K562 (cell line): ENCODE data around the gene CHD2. TPM values are rescaled to one million over a fixed set of nuclear protein-coding genes. Genes with fewer than 3 reads are reported as not detected.

ENCODE experiments used
- ATAC-seq: fragments of 200-7000 bp; cut with Tn5 transposase; 3 replicates; pipeline ENCODE4 v1.9.1; 2020; ENCODE audit warnings: moderate library complexity
- BruUV-seq: library from RNA; stranded (reverse); fragments of 400-500 nt; replicated peaks from 2 replicates; lab custom pipeline; 2021; lab: Mats Ljungman, UMichigan
- CTCF ChIA-PET: fragments of 300-600 bp; formaldehyde crosslinking; extraction: SDS; loops from one replicate; lab custom pipeline; 2021; ENCODE audit warnings: low intra/inter-chr PET ratio; lab: Yijun Ruan, JAX
- POLR2A ChIA-PET: fragments of 300-600, 350-650 bp; sonication (Branson Sonifier 250); formaldehyde crosslinking; extraction: SDS; loops from one replicate; lab custom pipeline; 2021; ENCODE audit warnings: antibody characterized with exemption, inconsistent platforms; lab: Yijun Ruan, JAX
- DNase-seq, 4 experiments: peaks; one replicate each; pipeline versions ENCODE4 v3.0.0 to v3.0.0-alpha.2; 2011 to 2018; ENCODE audit warnings: low spot score in 3 of 4, mixed read lengths in 3 of 4; ENCODE audit errors: extremely low read depth in 1 of 4
- FAIRE-seq: peaks from 2 replicates; lab custom pipeline; 2011; peaks lifted over from hg19 to GRCh38; lab: Jason Lieb, UNC
- H2AFZ ChIP-seq: 2 replicates; pipeline ENCODE4 v1.6.0; 2011; ENCODE audit warnings: low read depth, low read length, control low read depth, inconsistent platforms
- H3K27ac ChIP-seq: fragments of 200-600 bp; 3 replicates; pipeline ENCODE4 v1.8.0; 2011; ENCODE audit warnings: low read depth, mild to moderate bottlenecking, control low read depth, inconsistent platforms, low read length, moderate library complexity, mixed read lengths; ENCODE audit errors: extremely low read depth
- H3K27me3 ChIP-seq, 2 experiments: fragments of 300-600 bp in 1 of 2; 2 replicates in 1 of 2; 3 replicates in 1 of 2; pipeline versions ENCODE4 v1.6.0 to v1.8.0; 2011; ENCODE audit warnings: inconsistent platforms in 2 of 2, low read length in 2 of 2, mild to moderate bottlenecking in 1 of 2, mixed read lengths in 1 of 2, moderate library complexity in 1 of 2; ENCODE audit not compliant: control insufficient read depth in 2 of 2, insufficient read depth in 2 of 2
- H3K36me3 ChIP-seq: fragments of 300-600 bp; 3 replicates; pipeline ENCODE4 v1.8.0; 2011; ENCODE audit warnings: mild to moderate bottlenecking, low read length, inconsistent platforms; ENCODE audit not compliant: control insufficient read depth, insufficient read depth
- H3K4me1 ChIP-seq, 2 experiments: fragments of 200-600 bp in 1 of 2; replicated peaks in 1 of 2; 2 replicates in 1 of 2; 3 replicates in 1 of 2; pipeline versions ENCODE4 v1.5.1 to v1.8.0; 2011; ENCODE audit warnings: inconsistent platforms in 2 of 2, low read length in 2 of 2, mild to moderate bottlenecking in 1 of 2, mixed read lengths in 1 of 2, moderate library complexity in 1 of 2; ENCODE audit not compliant: control insufficient read depth in 2 of 2, insufficient read depth in 2 of 2
- H3K4me2 ChIP-seq: 2 replicates; pipeline ENCODE4 v1.6.1; 2011; ENCODE audit warnings: low read length, control low read depth, inconsistent platforms, mixed read lengths; ENCODE audit not compliant: insufficient read depth
- H3K4me3 ChIP-seq: fragments of 200-600 bp; sonication (generic), shearing (Covaris generic); 2 replicates; pipeline ENCODE4 v1.5.1; 2016; ENCODE audit warnings: control low read depth, inconsistent platforms
- H3K79me2 ChIP-seq: fragments of 200-600 bp; 3 replicates; pipeline ENCODE4 v1.8.0; 2011; ENCODE audit warnings: low read length, inconsistent platforms; ENCODE audit not compliant: control insufficient read depth, insufficient read depth
- H3K9ac ChIP-seq, 2 experiments: 2 replicates each; pipeline versions ENCODE4 v1.6.0 to v1.6.1; 2011; ENCODE audit warnings: low read depth in 2 of 2, low read length in 2 of 2, control low read depth in 1 of 2, inconsistent platforms in 1 of 2, mild to moderate bottlenecking in 1 of 2, mixed read lengths in 1 of 2; ENCODE audit not compliant: insufficient read depth in 1 of 2
- H3K9me1 ChIP-seq: one replicate; pipeline ENCODE4 v1.6.0; 2011; ENCODE audit warnings: inconsistent platforms, mild to moderate bottlenecking, low read length, moderate library complexity; ENCODE audit not compliant: control insufficient read depth, insufficient read depth
- H3K9me3 ChIP-seq: replicated peaks from 2 replicates; pipeline ENCODE4 v1.5.1; 2011; ENCODE audit warnings: low read depth, low read length, inconsistent platforms; ENCODE audit not compliant: control insufficient read depth, insufficient read depth
- H4K20me1 ChIP-seq: replicated peaks from 2 replicates; pipeline ENCODE4 v1.6.1; 2011; ENCODE audit warnings: low read length, inconsistent platforms, mixed read lengths; ENCODE audit not compliant: control insufficient read depth, insufficient read depth
- ASH1L ChIP-seq: fragments of 450-650 bp; IDR thresholded peaks from 2 replicates; pipeline ENCODE4 v1.6.1; 2018; ENCODE audit warnings: borderline replicate concordance, mild to moderate bottlenecking, low read depth; ENCODE audit not compliant: partially characterized antibody
- CHD1 ChIP-seq: fragments of 200-600 bp; sonication (generic); IDR thresholded peaks from one replicate; pipeline ENCODE4 v1.6.1; 2012; ENCODE audit warnings: mild to moderate bottlenecking, moderate library complexity, low read length, inconsistent platforms
- CHD2 ChIP-seq: IDR thresholded peaks from 2 replicates; pipeline ENCODE4 v1.6.1; 2011; ENCODE audit warnings: low read depth, low read length
- DACH1 ChIP-seq: fragments of 450-650 bp; IDR thresholded peaks from 2 replicates; pipeline ENCODE4 v1.6.1; 2018; ENCODE audit not compliant: partially characterized antibody
- DDX20 ChIP-seq: fragments of 450-650 bp; IDR thresholded peaks from 2 replicates; pipeline ENCODE4 v1.6.1; 2016; ENCODE audit warnings: missing genetic modification characterization, low read depth, mild to moderate bottlenecking, missing compliant biosample characterization, moderate library complexity
- POLR2G ChIP-seq: fragments of 200-400 bp; formaldehyde crosslinking; IDR thresholded peaks from 2 replicates; pipeline ENCODE4 v1.6.1; 2017; ENCODE audit warnings: low read depth, mild to moderate bottlenecking, antibody characterized with exemption, low read length, moderate library complexity
- POU5F1 ChIP-seq: fragments of 150-350 bp; IDR thresholded peaks from 2 replicates; pipeline ENCODE4 v1.6.1; 2014; ENCODE audit warnings: borderline replicate concordance, low read length, low read depth, mild to moderate bottlenecking; ENCODE audit not compliant: partially characterized antibody
- PTBP1 ChIP-seq: fragments of 200-400 bp; formaldehyde crosslinking; IDR thresholded peaks from 2 replicates; pipeline ENCODE4 v1.6.1; 2017; ENCODE audit warnings: low read depth, low read length
- SP1 ChIP-seq: sonication (generic); formaldehyde crosslinking; IDR thresholded peaks from 2 replicates; pipeline ENCODE4 v1.8.1; 2022; ENCODE audit warnings: mild to moderate bottlenecking, missing genetic modification reagents
- ZC3H4 ChIP-seq: sonication (generic); formaldehyde crosslinking; IDR thresholded peaks from 2 replicates; pipeline ENCODE4 v1.9.0; 2021; ENCODE audit warnings: missing genetic modification reagents, borderline replicate concordance
- ZNF23 ChIP-seq: fragments of 250-450 bp; sonication (Bioruptor Pico); IDR thresholded peaks from 2 replicates; pipeline ENCODE4 v1.4.0; 2020; ENCODE audit warnings: mild to moderate bottlenecking
- ZSCAN32 ChIP-seq: fragments of 450-650 bp; formaldehyde crosslinking; IDR thresholded peaks from 2 replicates; pipeline ENCODE4 v1.4.0; 2020; ENCODE audit warnings: mild to moderate bottlenecking, moderate library complexity
- WGBS: fragments of 100-300 bp; shearing (Covaris generic); methylation state at CpG from one replicate; pipeline ENCODE4 v1.1.6; 2016; ENCODE audit warnings: low coverage, mixed read lengths; ENCODE audit not compliant: insufficient coverage; ENCODE audit errors: missing lambda C conversion rate; 5-methylcytosine and 5-hydroxymethylcytosine counted together
- in situ Hi-C: fragments of 300-500 bp; cut with MboI; formaldehyde crosslinking; loops from 4 replicates; pipeline ENCODE4 v1.15.0; 2018; ENCODE audit warnings: inconsistent platforms, mixed read lengths
- intact Hi-C: fragments of 100-400 bp; cut with micrococcal nuclease; formaldehyde crosslinking; loops from 2 replicates; pipeline ENCODE4 v1.14.2; 2022
- polyA plus RNA-seq, 8 experiments: library from polyadenylated mRNA; depleted of rRNA in 4 of 8; stranded (reverse) in 5 of 8; unstranded in 3 of 8; fragments of >200 nt; fragmentation: Nextera tagmentation in 2 of 8; fragmentation: Illumina TruSeq in 1 of 8; extraction: Ambion mirVana in 2 of 8; extraction: Trizol in 1 of 8; gene quantifications; 2 replicates each; pipeline versions ENCODE4 v1.2.1 to v1.2.3, GENCODE V29; 2011 to 2014; ENCODE audit warnings: inconsistent platforms in 1 of 8, missing spikeins in 1 of 8
- total RNA-seq, 7 experiments: library from RNA; depleted of rRNA in 6 of 7; stranded (reverse); fragments of >200 nt in 6 of 7; fragmentation: Illumina TruSeq in 2 of 7; extraction: Trizol in 2 of 7; gene quantifications; 2 replicates each; pipeline versions ENCODE4 v1.2.1 to v1.2.3, GENCODE V29; 2011 to 2021; ENCODE audit warnings: low replicate concordance in 1 of 7
- TF ChIP-seq, protein P1 (sequence below), 3 experiments: fragments of 200-800 bp in 1 of 3; sonication (Bioruptor generic) in 1 of 3; sonication (generic) in 1 of 3; formaldehyde crosslinking in 1 of 3; IDR thresholded peaks; 2 replicates each; pipeline versions ENCODE4 v1.6.1 to v1.8.0; 2016 to 2022; ENCODE audit warnings: mild to moderate bottlenecking in 2 of 3, missing compliant biosample characterization in 2 of 3, missing genetic modification characterization in 2 of 3, missing genetic modification reagents in 1 of 3
- TF ChIP-seq, protein P2 (sequence below): fragments of 450-650 bp; IDR thresholded peaks from 2 replicates; pipeline ENCODE4 v1.6.1; 2016; ENCODE audit warnings: low read depth, mild to moderate bottlenecking, moderate library complexity
- TF ChIP-seq, protein P3 (sequence below): sonication (generic); IDR thresholded peaks from 2 replicates; pipeline ENCODE4 v1.6.1; 2016

The CHD2 gene
- total and polyA plus RNA-seq, 9 of the 15 experiments (the other 6 are each of a cell fraction or from before 2014, with no cell fraction given), result 38.9 to 70.8 (median 56.2) TPM

DNA sequence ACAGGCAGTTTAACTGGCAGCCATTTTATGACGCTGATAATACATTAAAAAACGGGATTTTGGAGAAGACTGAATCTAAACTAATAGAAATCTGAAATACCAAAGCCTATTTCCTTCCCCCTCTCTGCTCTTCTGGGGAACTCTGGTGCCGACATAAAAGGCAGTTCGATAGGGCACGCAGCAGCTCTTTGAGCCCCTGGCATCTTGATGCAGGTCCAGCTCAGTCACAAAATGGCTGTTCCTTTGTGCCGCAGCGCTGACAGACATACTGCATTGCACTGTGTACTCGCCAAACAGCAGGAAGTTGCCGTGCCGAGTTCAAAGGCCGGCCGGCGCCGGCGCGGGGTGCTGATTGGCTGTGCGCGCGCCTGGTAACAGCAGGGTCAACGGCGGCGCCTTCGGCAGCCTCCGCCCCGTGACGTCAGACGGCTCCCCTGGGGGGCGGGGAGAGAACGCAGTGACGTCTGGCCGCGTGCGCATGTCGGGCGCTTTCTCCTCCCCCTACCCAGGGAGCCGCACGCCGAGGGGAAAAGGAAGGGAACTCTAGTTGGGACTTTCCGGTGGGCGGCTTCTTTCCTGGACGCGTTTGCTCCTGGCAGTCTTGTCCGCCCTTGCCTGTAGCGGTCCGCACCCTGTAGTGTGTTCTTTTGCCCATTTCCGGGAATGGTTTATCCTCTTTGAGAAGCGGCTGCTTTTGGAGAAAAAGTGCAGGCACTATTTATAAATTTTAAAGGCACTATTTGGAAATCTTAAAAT lies 4.0 kb downstream of the CHD2 start (continued):
- TF ChIP-seq, protein P1, sequence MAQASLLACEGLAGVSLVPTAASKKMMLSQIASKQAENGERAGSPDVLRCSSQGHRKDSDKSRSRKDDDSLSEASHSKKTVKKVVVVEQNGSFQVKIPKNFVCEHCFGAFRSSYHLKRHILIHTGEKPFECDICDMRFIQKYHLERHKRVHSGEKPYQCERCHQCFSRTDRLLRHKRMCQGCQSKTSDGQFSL (CRISPR knock-in tag; IDR thresholded peaks at IDR 0.05), result no peak
- TF ChIP-seq, protein P1 (tag; IDR thresholded peaks at IDR 0.05), result no peak; a peak in 1 of 4 replicates
- TF ChIP-seq PTBP1, result no peak
- no peak for TF ChIP-seq DDX20 (tag)

DNA sequence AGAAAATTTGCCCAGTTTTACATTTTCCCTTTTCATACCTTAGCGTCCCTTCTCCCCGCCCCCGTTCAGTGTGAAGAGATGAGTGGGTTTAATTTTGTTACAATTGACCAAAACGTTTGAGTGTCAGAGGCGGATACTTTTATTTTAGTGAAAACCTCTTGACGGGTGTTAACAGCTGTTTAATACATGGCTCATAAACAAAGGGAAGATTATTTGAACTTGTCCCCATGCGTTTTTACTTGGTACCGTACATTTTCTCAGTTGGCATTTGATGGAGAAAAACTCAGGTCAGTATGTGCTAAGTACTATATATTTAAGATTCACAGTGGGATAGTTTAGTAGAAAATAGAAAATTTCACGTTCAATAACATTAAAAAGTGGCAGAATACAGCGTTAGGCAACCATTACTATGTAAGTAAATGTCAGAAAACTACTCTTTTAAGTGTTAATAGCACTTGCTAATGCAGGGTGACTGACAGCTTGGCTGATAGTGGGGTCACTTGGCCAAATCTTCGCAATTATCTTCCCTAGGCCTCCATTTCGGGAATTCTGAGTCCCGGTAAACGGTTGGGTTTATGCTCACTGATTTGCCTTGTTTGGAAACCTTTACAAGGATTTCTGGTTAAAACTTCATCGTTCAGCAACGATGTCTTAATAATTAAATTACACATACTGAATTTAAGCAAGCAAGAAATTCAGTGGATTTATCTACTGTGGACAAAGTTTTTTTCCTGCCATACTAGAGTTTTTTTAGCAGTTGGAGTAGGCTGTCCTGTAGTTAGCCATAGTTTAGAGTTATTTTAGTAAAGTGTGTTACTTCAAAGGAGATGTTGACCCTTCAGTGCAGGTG lies 4.8 kb downstream of the CHD2 start:
- Histone ChIP-seq H3K4me2 (peak overlapping the region; percentile 89), H3K79me2 (peaks cover 99% of the 10 kb centered on the region), H3K4me3 (peak overlapping the region; percentile 51), H3K36me3 (peaks cover 57% of the 10 kb centered on the region), H3K4me1 (peaks cover 0 to 26% of the 10 kb centered on the region in 2 experiments; a peak in 3 of 5 replicates), H3K27ac (peak overlapping the region; percentile 85), H2AFZ (no peak overlapping the region), H3K9ac (peak overlapping the region; percentile 80 to 90), H3K27me3 (no peaks in the 10 kb centered on the region), H3K9me1 (no peaks in the 10 kb centered on the region), H4K20me1 (0 out of 2 replicates have a peak, but pooled peaks cover 4% of the 10 kb centered on the region), H3K9me3 (no peaks in the 10 kb centered on the region)
- WGBS, result 1% methylated on average over 16 of the region's 16 CpGs
- intact Hi-C loops (loop anchor here (1.0 kb wide), 2 partner anchors 23 to 95 kb away; no protein-coding TSS in a partner anchor), in situ Hi-C loops (no loop called here)
- DNase-seq (no peak), FAIRE-seq (no peak), ATAC-seq (no peak)
- POLR2A ChIA-PET, result interaction anchor here (0.6 to 8.9 kb wide), 7 partner anchors 9 to 191 kb away, joined by 3 to 109 read pairs (median 5); no protein-coding TSS in a partner anchor
- CTCF ChIA-PET, result interaction anchor here (1.0 kb wide), 1 partner anchor 96 kb away, joined by 3 read pairs; no protein-coding TSS in a partner anchor
- BruUV-seq, result TSS peak; percentile 3
- TF ChIP-seq DACH1 (peak; percentile 42), ZC3H4 (CRISPR knock-in tag) (no peak), POU5F1 (no peak), CHD1 (peak; percentile 79), ASH1L (peak; percentile 54), ZNF23 (CRISPR knock-in tag) (0 out of 2 replicates have a peak, but pooled peaks have one; percentile 39), POLR2G (peak; percentile 36), SP1 (CRISPR knock-in tag) (no peak), CHD2 (no peak), ZSCAN32 (no peak)
- TF ChIP-seq, protein P2, sequence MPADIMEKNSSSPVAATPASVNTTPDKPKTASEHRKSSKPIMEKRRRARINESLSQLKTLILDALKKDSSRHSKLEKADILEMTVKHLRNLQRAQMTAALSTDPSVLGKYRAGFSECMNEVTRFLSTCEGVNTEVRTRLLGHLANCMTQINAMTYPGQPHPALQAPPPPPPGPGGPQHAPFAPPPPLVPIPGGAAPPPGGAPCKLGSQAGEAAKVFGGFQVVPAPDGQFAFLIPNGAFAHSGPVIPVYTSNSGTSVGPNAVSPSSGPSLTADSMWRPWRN, result 0 out of 2 replicates have a peak, but pooled peaks have one; percentile 10
- TF ChIP-seq, protein P3, sequence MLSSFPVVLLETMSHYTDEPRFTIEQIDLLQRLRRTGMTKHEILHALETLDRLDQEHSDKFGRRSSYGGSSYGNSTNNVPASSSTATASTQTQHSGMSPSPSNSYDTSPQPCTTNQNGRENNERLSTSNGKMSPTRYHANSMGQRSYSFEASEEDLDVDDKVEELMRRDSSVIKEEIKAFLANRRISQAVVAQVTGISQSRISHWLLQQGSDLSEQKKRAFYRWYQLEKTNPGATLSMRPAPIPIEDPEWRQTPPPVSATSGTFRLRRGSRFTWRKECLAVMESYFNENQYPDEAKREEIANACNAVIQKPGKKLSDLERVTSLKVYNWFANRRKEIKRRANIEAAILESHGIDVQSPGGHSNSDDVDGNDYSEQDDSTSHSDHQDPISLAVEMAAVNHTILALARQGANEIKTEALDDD, result peak; percentile 43; the same call in 1 of the 2 replicates
